GM12874 (cell line): Measurements from ENCODE around the gene RP9.

ENCODE experiments used
- TF ChIP-seq, protein P1 (sequence below): IDR thresholded peaks from 2 replicates; pipeline ENCODE4 v1.5.1; 2011; ENCODE audit warnings: low read depth, mild to moderate bottlenecking, control low read depth, low read length, moderate library complexity; ENCODE audit not compliant: insufficient read depth

RP9 gene

GRCh38 chr7:33143996-33144718 lies 35.0 kb upstream of the RP9 start:
- TF ChIP-seq, protein P1, sequence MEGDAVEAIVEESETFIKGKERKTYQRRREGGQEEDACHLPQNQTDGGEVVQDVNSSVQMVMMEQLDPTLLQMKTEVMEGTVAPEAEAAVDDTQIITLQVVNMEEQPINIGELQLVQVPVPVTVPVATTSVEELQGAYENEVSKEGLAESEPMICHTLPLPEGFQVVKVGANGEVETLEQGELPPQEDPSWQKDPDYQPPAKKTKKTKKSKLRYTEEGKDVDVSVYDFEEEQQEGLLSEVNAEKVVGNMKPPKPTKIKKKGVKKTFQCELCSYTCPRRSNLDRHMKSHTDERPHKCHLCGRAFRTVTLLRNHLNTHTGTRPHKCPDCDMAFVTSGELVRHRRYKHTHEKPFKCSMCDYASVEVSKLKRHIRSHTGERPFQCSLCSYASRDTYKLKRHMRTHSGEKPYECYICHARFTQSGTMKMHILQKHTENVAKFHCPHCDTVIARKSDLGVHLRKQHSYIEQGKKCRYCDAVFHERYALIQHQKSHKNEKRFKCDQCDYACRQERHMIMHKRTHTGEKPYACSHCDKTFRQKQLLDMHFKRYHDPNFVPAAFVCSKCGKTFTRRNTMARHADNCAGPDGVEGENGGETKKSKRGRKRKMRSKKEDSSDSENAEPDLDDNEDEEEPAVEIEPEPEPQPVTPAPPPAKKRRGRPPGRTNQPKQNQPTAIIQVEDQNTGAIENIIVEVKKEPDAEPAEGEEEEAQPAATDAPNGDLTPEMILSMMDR, result no peak

GRCh38 chr7:33142585-33142984 lies 33.4 kb upstream of the RP9 start:
- TF ChIP-seq, protein P1, result no peak

- TF ChIP-seq, protein P1, result no peak
These were observed 27.9 kb upstream of the RP9 start for GRCh38 chr7:33137103-33137502.

GRCh38 chr7:33130184-33130583 lies 21.0 kb upstream of the RP9 start:
- TF ChIP-seq, protein P1, result no peak

DNA sequence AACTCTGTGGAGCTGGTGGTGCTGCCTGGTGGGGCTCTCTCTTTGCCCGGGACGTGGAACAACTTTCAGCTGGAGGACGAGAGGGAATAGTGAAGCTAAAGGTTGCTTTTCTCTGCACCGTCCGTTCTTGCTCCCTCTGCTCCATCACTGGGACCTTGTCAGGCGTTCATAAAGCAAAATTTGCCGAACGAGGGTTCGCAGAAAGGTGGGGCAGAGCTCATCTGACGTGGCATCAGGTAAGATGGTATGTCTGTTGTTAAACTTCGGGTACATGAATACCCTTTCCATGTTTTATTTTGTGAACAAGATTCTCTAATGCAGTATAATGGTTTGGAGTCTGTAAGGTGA lies 20.6 kb upstream of the RP9 start:
- TF ChIP-seq, protein P1, result no peak

- TF ChIP-seq, protein P1, result peak; percentile 11; the same call in 1 of the 2 replicates
These were observed 20.0 kb upstream of the RP9 start, which contains the start of gene BBS9 for GRCh38 chr7:33128990-33129805. Gene BBS9 (plus strand): TSS chr7:33129564. CDS start chr7:33146253, 16,689 bp downstream.

DNA sequence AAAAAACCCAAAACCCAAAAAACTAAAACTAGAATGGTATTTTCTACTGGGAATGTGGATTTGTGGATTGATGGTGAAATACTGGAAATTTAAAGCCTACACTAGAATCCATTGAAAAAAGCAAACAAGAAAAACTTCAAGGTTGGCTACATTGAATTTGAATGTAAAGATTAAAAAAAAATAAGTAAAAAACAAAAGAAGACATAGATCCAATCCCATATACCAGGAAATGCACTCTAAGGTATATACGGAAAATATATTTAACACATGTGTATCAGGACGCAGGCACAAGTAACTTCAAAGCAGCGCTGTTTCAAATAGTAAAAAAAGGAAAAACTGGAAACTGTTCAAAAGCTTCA lies 19.4 kb upstream of the RP9 start:
- TF ChIP-seq, protein P1, result no peak
